HEK293T (cell line): ENCODE data around the gene SUN2.

ENCODE experiments used
- ELF4 ChIP-seq: fragments of 450-650 bp; IDR thresholded peaks from 2 replicates; pipeline ENCODE4 v1.6.1; 2017; ENCODE audit warnings: antibody characterized with exemption
- HDGF ChIP-seq: fragments of 450-650 bp; IDR thresholded peaks from 2 replicates; pipeline ENCODE4 v1.6.1; 2017; ENCODE audit warnings: antibody characterized with exemption, borderline replicate concordance
- LEF1 ChIP-seq: fragments of 450-650 bp; IDR thresholded peaks from 2 replicates; pipeline ENCODE4 v1.6.1; 2017; ENCODE audit warnings: mild to moderate bottlenecking, borderline replicate concordance
- NFRKB ChIP-seq: fragments of 450-650 bp; IDR thresholded peaks from 2 replicates; pipeline ENCODE4 v1.6.1; 2016; ENCODE audit warnings: mild to moderate bottlenecking, moderate library complexity
- TARDBP ChIP-seq: fragments of 450-650 bp; IDR thresholded peaks from 2 replicates; pipeline ENCODE4 v1.6.1; 2016
- ZNF384 ChIP-seq: fragments of 450-650 bp; IDR thresholded peaks from 2 replicates; pipeline ENCODE4 v1.6.1; 2016
- TF ChIP-seq, protein P1 (sequence below): fragments of 450-650 bp; IDR thresholded peaks from 2 replicates; pipeline ENCODE4 v1.6.1; 2016

DNA sequence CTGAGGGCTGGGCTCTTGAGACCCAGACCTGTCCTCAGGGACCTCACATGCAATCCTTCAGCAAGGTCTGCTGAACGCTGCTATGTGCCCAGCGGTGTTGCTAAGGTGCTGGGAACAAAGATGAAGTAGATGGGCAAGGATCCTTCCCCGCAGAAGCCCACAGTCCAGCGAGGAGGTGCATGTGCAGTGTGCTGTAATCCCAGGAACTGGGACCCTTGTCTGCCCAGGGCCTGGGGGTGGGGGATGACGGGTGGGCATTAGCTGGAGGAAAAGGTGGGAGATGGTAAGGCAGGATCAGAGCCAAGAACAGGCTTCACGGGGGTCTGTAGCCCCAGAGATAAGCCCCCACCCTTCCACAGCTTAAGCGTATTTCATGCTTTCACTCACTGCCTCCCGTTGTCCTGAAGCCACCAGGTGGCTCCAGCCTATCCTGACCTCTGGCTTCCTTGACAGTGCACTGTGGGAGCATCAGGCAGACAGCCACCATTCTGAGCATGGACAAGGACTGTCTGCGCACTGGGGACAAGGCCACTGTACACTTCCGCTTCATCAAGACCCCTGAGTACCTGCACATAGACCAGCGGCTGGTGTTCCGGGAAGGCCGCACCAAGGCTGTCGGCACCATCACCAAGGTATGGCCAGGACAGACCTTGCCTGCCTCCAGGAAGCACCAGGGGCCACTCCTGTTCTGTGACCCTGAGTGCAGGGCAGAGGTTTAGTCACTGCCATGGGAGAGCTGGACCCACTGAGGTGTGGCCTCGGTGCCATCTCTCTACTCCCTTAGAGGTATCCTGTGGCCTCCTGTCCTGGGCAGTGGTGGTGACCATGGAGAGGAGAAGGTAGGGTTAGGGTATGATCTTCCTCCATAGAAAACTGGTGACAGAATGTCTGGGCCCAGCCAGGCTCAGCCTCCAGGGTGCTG lies 28.0 kb downstream of the SUN2 start:
- TF ChIP-seq LEF1 (no peak), HDGF (no peak), ELF4 (no peak), TARDBP (no peak), ZNF384 (no peak), NFRKB (no peak)
- TF ChIP-seq, protein P1, sequence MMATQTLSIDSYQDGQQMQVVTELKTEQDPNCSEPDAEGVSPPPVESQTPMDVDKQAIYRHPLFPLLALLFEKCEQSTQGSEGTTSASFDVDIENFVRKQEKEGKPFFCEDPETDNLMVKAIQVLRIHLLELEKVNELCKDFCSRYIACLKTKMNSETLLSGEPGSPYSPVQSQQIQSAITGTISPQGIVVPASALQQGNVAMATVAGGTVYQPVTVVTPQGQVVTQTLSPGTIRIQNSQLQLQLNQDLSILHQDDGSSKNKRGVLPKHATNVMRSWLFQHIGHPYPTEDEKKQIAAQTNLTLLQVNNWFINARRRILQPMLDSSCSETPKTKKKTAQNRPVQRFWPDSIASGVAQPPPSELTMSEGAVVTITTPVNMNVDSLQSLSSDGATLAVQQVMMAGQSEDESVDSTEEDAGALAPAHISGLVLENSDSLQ, result no peak
